GM19023 (cell line): ENCODE measurements around the gene BMP5.

Source experiments
- ATAC-seq: cut with Tn5 transposase; IDR thresholded peaks from one replicate; pipeline ENCODE4 v1.9.1; 2021; ENCODE audit warnings: mild to moderate bottlenecking, moderate library complexity; ENCODE audit not compliant: unreplicated experiment

The BMP5 gene

DNA sequence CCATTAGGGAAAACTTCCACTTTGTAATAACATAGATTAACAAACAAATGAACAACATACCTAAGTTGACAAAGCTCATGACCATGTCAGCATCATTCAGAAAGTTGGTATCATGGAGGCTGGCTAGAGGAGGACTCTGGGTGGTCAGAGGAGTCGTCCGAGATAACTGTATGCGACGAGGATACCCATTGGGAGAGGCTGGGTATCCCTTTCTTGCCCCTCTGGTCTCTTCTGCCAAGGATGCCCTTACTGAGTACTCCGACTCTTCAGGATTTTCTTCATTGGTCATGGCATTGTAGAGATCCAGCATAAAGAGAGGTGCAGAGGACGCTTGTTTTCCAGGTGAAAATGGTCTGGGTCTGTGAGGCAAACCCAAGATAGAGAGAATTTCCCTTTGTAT, 1.1 kb downstream of the BMP5 start:
- ATAC-seq: no peak

DNA sequence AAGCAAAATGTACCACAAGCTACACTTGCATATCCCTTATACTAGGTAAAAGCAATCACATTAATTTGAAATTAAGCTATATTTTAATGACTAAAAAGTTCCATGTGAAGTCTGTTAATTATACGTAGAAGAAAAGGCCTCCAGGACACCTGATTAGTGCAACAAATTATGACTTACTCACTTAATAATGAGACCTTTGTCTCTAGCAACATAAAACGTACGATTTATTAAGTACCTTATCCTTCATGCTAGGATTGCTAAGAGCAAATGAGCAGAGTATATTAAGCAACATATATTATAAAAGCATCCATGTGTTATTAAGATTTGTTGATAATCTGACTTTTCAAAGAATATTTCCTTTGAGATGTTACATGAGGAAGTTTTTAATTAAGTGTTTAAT, 2.5 kb downstream of the BMP5 start:
- ATAC-seq: no peak

DNA sequence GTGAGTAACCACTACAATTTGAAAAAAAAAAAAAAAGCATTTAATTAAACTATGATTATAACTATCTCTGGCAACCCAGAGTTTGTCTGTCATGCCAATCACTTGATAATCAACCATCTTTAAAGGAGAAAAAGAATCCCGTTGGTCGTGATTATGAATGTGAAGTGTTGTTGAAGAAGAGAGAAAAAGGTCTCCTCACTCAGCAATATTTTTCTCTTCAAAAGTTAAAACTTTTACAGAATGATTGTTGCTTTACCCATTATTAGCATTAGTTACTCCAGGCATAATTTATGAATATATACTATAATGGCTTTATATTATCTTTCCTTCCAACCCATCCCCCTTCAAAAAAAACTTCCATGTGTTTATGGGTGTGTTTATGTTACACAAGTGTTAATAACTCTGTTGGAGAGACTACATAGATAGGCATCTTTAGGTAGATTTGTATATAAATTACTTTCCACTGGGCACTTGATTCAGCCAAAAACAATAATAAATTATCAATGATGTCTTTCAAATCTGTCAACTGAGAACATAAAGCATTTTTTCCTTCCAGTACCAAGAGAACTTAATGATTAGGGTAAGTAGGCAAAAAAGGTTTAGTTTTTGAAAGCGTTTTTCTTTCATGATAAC, 5.1 kb downstream of the BMP5 start:
- ATAC-seq: no peak

DNA sequence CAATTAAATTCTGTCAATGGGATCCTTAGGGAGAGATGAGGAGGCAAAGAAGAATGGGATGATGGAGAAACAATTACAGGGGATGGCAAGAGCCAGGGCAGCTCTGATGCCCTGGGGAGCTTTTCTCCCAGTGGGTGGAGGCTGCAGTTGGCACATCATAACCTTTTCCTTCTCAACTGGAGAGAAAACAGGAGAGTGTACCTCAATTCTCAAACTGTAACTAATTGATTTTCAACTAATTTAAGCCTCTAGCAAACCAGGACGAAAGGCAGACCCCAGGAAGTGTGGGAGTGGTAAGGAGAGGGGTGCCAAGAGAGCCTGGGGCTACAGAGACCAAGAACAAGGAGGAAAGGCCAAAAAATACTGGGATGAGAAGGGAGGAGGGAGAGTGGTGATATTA, 5.7 kb downstream of the BMP5 start:
- no peak for ATAC-seq

DNA sequence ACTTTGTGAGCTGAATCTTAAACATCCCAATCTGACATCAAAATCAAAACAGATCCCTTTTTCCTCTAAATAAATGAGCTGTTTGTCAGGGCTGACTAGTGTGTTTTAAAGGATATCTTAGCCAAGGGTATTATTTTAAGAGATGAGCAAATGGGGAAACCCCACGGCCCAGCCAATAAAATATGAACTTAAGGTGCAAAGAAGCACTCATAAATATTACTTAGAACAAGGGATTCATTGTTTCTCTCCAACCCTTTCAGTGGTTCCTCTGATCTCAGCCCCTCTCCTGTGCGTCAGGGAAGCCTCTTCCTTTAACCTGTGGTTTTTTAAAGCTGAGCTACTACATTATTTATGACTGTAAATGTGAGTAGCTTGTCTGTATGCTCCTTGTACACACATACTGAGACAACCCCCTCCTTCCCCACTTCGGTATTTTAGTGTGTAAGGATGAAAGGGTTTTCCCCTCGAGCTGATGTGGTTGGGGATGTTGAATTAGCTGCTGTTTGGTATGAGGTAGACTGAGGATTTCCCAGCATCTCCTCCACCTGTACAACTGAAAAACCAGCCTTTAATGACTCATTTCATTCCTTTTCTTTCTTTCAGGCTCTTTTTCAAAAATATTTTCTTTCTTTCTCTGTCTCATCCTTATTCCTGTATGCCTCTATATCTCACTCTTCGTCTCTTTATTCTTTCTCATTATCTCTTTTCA, 6.5 kb downstream of the BMP5 start:
- peak; percentile 96 for ATAC-seq

DNA sequence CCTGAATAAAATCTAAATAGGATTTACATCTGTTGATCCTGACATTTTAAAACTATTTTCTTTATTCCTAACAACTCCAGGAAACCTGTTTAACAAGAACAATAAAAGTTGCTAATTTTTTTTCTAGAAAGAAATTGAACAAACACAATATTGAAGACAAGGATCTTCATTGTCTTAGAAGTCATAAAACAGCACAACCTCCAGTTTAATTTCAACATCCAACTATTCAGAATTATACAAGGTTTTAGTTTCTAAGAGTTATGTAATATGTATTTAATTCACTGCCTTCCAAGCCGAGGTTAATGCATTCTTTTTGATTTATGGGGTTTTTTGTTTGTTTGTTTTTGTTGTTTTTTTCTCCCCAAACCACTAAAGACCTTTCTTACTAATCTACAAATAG, 7.2 kb downstream of the BMP5 start:
- no peak for ATAC-seq

DNA sequence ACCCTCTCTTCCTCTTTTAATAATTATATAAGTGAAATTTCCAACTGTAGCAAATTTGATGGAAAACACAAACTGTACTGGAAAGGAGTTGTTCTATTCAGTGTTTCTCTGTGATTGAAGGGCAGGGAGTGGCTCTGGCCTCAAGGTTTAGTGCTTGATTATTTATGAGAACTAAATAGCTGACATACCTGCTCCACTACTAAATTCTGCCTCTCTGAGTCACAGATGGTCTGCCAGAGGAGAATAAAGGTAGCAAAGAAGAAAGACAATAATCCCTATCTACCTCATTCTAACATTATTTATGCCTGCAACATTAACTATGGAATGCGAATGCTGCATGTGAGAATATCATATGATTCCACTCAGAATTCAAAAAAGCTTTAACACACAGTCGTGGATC, 9.3 kb downstream of the BMP5 start:
- ATAC-seq: no peak

DNA sequence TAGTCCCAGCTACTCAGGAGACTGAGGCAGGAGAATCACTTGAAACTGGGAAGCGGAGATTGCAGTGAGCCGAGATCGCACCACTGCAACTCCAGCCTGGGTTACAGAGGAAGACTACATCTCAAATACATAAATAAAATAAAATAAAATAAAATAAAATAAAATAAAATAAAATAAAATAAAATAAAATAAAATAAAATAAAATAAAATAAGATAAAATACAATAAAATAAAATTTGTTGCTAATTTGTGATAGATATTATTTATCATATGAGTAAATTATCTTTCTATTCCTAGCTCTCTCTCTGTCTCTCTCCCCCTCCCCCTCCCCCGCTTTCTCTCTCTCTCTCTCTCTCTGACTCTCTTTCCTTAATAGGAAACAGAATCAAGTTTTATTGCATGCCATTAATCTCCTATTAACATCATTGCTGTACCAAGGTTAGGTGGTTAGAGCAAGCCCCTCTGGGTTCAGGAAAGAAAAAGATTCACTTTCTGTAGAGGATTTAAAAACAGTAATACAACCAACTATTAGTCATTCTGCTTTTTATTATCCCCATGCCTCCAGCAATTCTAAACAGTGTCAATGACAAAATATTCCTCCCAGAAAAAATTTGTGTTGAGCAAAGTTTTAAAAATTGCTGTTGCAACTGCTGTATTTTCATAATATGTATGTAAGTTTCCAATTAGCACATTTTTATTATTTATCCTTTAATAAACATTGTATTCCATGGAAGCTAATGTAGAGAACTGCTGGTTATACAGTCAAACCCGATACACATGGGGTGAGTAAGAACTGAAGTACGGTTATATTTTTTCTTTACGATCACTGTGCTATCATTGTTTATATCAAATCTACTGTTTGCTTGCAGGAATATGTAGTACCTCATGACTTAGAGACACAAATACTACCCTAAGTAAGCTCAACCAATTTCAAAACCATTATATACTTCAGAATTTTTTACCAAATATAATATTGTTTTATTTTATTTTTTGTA, 22.1 kb downstream of the BMP5 start:
- no peak for ATAC-seq

DNA sequence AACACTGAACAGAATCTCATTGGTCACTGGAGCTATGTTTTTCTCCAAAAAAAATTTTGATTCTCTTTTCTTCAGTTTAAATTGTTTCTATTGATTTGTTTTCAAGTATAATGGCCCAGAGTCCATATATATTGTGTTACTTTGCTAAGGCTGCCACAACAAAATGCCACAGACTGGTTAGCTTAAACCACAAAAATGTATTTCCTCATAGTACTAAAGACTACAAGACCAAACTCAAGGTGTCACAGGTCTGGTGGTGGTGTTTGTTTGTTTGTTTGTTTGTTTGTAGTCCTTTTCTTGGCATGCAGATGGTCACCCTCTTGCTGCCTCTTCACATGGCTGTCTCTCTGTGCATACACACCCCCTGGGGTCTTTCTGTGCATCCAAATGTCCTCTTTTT, 34.0 kb downstream of the BMP5 start:
- no peak for ATAC-seq

DNA sequence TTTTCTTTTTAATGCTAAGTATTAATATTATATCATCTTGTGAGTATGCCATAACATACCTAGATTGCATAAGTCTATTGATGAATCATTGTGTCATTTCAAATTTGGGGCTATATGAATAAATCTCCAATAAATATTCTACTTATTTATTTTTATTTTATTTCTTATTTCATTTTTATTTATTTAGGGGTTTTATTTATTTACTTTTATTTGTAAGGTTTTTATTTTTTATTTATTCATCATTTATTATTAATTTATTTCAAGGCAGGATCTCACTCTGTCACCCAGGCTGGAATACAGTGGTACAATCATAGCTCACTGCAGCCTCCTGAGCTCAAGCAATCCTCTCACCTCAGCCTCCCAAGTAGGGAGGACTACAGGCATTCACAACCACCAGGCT, 36.3 kb downstream of the BMP5 start:
- ATAC-seq: no peak

DNA sequence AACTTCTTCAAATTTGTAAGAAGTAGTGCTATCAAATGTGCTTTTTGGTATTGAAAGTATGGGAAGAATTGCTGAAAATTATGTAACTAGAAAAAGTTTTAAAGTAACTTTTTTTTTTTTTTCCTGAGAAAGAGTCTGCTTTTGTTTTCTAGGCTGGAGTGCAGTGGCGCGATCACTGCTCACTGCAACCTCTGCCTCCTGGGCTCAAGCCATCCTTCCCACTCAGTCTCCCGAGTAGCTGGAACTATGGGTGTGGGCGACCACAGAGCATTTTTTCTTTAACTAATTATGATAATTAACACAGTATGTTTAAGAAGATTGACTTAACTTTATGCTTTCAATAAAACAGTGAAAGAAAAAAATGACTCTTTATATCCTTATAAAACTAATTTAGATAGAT, 38.4 kb downstream of the BMP5 start:
- ATAC-seq: no peak

DNA sequence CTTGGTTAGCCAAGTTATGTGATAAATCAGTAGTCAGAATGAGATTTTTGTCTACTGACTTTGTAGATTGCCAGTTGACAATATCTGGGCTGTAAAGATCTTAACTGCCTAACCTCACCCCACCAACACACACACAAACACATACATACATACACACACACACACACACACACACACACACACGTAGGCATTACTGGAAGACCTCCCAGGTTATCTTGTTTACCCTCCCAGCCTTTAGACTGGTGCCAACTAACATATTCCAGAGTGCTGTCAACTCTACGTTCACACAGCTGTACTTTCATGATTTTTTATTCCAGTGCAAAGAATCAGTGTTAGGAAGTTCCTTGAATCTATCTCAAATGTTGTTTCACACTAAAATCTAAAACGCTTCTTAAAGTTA, 38.9 kb downstream of the BMP5 start:
- ATAC-seq: no peak

DNA sequence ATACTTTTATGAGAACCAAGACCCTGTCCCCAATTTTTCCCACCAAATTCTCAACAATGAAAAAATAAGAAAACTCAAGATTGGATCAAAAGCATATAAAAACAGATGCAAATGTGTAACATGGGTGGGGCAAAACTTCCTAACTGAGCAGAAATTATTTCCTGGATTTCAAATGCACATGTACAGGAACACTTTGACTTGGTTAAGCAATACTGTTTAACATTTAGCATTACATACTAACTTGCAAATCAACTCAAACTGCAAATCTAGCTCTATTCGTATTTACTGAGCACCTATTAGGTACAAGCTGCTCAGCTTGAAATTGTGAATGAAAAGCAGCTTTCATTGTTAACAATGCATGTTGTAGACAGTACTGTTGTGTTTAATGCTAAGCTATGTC, 40.2 kb downstream of the BMP5 start:
- ATAC-seq: no peak

DNA sequence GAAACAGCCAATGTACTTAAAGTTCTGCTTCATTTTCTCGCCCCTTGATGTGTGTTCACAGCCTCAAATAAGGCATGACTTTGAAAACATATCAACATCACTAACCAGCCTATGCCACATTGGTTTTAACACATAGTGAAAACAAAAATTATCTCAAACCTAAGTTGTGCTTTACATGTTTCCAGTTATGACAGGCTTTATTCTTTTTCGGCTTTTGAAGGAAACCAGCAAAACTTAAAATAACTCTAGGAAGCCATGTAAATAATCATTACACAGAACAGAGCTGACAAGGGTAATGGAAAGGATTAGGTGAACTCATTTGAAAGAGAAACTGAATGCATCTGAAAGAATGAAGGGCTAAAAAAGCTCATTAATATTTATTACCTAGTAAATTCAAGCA, 42.1 kb downstream of the BMP5 start:
- peak; percentile 82 for ATAC-seq

DNA sequence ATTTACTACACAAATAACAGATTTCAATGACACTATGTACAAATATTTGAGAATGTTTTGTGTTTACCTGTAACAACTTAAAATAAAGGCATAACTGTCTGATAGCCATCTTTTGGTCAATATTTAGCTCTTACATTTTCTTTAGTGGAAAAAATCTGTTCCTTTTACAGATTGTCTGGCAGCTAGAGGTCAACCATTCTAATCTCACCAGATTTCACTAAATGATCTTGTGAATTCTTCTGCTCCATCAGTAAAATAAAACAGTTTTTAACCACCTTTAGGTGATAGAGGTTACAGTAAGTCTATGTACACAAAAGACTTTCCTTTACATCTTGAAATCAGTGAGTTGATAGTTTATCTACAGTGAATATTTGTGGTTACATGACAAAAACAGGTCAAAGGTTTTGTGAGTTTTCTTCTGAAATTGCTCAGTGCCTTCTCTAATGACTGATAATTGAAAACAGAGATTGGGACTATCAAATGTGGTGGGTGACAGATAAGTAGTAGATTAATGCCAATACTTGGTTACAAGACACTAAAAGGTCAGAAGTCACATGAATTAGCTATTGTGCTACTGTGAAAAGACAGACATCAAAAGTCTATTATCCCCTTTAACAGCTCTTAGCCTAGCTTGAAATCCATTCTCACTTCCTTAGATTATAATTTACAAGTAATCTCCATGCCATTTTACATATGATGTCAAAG, 47.4 kb downstream of the BMP5 start:
- no peak for ATAC-seq

DNA sequence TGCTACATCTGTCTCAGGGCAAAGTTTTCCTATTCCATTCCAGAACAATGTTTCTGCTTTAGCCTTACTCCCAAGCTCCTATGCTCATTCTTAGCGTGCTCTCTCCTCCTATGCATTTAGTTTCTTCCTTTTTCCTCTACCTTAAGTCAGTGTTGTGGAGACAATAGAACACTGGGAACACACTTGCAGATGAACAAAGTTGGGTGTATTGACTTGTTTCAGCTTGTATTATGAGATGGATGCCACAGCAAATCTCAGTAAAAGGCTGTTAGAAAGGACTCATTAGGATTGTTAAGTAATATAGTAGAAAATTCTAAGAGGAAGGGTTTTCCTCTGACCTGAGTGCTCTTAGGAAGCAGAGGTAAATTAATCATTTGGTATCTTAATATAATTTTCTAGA, 48.4 kb downstream of the BMP5 start:
- no peak for ATAC-seq

DNA sequence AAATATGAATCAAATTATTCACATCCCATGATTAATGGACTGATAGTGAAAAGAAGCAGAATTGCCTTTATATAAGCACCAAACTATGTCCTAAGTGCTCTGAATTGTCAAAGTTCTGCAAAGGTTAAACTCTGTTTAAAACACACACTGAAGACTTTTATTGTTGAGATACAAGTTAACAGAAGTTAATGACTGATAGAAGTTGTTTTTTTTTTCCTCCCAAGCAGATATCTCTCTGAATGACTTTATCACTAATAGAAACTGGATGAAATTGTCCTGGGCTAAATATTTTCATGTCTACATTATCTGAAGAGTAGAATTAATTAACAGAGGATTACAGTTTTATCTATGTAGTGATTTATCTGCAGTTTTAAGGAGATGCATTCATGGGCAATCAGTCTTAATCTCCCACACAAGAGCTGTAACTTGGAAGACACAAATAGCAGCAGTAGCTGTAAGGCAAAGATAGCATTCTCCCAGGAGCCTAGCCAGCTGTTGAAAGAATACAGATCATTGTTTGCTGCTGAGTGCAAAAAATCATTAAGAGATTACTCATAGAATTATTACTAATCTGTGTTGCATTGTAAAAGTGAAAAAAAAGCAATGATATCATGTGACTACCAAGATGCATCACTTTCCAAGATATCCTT, 49.9 kb downstream of the BMP5 start:
- ATAC-seq: no peak

DNA sequence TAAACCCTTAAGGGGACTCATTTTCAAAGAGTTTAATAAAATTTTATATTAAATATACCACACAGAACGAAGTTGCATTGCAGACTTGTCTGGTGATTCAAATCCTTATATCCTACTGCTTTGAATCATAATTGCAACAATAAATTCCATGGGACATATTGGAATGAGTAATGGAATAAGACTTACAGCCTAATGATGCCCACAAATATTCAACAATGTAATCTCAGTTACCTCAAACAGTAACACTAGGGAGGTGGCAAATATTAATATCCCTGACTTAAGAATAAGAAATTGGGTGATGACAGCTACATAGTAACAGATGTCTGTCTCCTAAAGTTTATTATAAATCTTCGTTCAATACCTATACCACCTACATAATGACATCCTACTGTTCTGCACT, 52.6 kb downstream of the BMP5 start:
- no peak for ATAC-seq

DNA sequence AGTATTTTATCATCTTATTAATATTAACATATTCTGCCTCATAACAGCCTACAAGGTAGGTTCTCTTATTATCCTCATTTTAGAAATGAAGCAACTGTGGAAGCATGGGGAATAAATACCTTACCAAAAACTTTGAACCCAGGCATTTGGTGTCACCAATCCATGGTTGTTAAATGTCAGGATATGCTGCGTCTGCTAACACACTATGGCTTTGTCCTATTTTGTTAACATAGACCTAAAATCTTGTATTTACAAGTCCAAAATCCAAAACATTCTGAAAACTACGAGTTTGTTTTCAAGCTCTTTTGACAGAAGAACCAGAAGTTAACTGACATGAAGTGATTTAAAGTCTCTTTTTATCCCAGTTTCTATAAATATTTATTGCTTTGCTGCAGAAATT, 53.4 kb downstream of the BMP5 start:
- ATAC-seq: no peak

DNA sequence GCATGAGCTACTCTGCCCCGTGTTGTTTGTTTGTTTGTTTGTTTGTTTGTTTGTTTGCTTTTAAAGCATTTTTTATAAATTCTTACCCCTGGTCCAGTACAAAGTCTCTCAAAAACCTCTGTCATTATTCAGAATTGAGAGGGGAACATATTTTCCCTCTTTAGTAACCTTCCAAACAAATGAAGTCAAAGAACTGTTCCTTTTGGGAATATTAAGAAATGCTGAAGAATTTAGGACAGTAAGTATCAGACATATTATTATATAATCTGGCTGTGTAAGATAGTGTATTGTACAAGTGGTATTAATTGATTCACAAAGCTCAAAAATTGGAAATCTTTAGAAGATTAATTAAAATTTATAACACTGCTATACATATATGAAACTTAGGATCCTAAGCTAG, 54.7 kb downstream of the BMP5 start:
- ATAC-seq: no peak

DNA sequence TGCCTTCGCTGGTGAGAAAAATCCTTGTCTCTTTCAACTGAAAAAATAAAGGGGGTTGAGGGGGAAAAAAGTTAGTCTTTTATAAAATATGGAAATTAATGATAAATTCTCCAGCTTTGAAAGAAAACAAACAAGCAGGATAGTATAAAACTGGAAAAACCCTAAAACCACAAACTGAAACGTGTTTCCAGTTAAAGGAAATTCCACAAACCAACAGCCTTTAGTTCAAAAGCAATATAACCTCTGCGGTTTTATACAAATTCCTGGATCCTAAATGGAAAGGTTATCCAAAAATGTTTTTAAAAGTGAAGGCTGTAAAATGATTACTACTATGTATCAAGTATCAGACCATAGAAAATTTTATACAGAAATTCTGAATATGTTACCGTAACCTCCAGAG, 55.6 kb downstream of the BMP5 start:
- ATAC-seq: no peak
